ENCODE measurements around the gene PRTN3. TPM values are rescaled to one million over a fixed set of nuclear protein-coding genes. Genes with fewer than 3 reads are reported as not detected.

PRTN3 gene
- total RNA-seq, 1 experiment from 2014 or later, result not detected

DNA sequence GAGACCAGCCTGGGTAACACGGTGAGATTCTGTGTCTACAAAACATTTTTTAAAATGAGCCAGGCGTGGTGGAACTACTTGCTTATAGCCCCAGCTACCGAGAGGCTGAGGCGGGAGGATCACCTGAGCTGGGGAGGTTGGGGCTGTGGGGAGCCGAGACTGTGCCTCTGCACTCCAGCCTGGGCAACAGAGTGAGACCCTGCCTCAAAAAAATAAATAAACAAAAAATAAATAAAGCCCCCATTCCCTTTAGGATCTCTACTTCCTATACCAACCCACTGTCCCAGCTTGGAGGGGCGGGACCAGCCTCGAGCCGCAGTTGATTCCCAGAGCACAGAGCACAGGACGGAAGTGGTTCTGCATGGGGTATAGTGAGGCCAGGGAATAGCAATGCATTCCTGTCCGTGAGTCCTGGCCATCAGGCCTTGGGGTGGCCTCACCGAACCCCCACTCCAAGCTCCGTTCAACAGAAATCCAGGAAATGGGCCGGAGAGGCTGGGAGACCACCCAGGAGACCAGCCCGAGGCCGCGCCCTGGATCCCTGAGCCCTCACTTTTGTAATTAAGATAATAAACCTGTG lies 48.4 kb upstream of the PRTN3 start:
- H3K79me2 ChIP-seq (ENCODE audit: low read depth), result no peaks in the 10 kb centered on the region
- H3K9me2 ChIP-seq (ENCODE audit: insufficient read depth), result no peaks in the 10 kb centered on the region
- no peak for TF ChIP-seq EZH2 (IDR thresholded peaks at IDR 0.05; ENCODE audit: low read depth)
- TF ChIP-seq, protein P1, sequence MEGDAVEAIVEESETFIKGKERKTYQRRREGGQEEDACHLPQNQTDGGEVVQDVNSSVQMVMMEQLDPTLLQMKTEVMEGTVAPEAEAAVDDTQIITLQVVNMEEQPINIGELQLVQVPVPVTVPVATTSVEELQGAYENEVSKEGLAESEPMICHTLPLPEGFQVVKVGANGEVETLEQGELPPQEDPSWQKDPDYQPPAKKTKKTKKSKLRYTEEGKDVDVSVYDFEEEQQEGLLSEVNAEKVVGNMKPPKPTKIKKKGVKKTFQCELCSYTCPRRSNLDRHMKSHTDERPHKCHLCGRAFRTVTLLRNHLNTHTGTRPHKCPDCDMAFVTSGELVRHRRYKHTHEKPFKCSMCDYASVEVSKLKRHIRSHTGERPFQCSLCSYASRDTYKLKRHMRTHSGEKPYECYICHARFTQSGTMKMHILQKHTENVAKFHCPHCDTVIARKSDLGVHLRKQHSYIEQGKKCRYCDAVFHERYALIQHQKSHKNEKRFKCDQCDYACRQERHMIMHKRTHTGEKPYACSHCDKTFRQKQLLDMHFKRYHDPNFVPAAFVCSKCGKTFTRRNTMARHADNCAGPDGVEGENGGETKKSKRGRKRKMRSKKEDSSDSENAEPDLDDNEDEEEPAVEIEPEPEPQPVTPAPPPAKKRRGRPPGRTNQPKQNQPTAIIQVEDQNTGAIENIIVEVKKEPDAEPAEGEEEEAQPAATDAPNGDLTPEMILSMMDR (conservative IDR thresholded peaks at IDR 0.05), result no peak
- no peak overlapping the region for H3K4me2 ChIP-seq
- intact Hi-C loops (cut with micrococcal nuclease; ENCODE audit: unreplicated experiment), result no loop called here
- no peak for DNase-seq
- H2AFZ ChIP-seq, result no peak overlapping the region
- H3F3A ChIP-seq (ENCODE audit: insufficient read depth, low read depth), result no peaks in the 10 kb centered on the region
- H3K4me3 ChIP-seq, result no peak overlapping the region
- no peaks in the 10 kb centered on the region for H4K20me1 ChIP-seq (ENCODE audit: insufficient read depth)
- H3K36me3 ChIP-seq (ENCODE audit: low read depth), result no peaks in the 10 kb centered on the region
- H3K27ac ChIP-seq, result no peak overlapping the region
- no TSS peak for BruUV-seq (replicated peaks)
- no peaks in the 10 kb centered on the region for H3K9me3 ChIP-seq (ENCODE audit: insufficient read depth, low read depth)
- ChIA-PET CTCF (interaction anchor here (0.6 kb wide), 1 partner anchor 85 kb away, joined by 4 read pairs; no protein-coding TSS in a partner anchor), POLR2A (ENCODE audit: unreplicated experiment) (no interaction called here)
- no peaks in the 10 kb centered on the region for H3K4me1 ChIP-seq (replicated peaks; ENCODE audit: insufficient read depth)
- no peaks in the 10 kb centered on the region for H3K27me3 ChIP-seq (ENCODE audit: insufficient read depth, low read depth)

DNA sequence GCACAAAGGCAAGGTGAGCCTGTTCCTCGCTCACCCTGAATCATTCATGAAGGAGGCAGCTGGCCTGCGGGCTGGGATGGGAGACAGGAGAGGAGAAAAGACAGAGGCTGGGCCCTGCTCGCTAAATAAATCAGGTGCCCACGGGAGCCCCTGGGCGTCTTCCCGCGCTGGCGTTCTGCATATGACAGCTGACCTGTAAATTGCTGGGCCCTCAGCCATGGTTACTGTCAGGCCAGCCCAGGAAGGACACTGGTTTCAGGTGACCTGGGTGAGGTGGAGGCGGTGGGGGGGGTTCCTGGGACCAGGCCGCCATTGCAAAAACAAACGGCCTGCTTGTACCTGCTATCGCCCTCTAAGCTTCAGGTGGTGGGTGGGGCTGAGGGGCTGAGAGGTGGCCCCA lies 47.0 kb upstream of the PRTN3 start:
- H3K9me3 ChIP-seq (ENCODE audit: insufficient read depth, low read depth), result no peaks in the 10 kb centered on the region
- TF ChIP-seq EZH2 (IDR thresholded peaks at IDR 0.05; ENCODE audit: low read depth), result no peak
- TF ChIP-seq, protein P1 (conservative IDR thresholded peaks at IDR 0.05), result no peak
- no peaks in the 10 kb centered on the region for H3K36me3 ChIP-seq (ENCODE audit: low read depth)
- H3K27me3 ChIP-seq (ENCODE audit: insufficient read depth, low read depth), result no peaks in the 10 kb centered on the region
- no peaks in the 10 kb centered on the region for H3K4me1 ChIP-seq (replicated peaks; ENCODE audit: insufficient read depth)
- ChIA-PET CTCF (interaction anchor here (0.6 kb wide), 1 partner anchor 66 kb away, joined by 5 read pairs; no protein-coding TSS in a partner anchor), POLR2A (ENCODE audit: unreplicated experiment) (interaction anchor here (0.5 kb wide), 1 partner anchor 202 kb away, joined by 4 read pairs; no protein-coding TSS in a partner anchor)
- peaks cover 10% of the 10 kb centered on the region for H3K79me2 ChIP-seq (ENCODE audit: low read depth)
- H3F3A ChIP-seq (ENCODE audit: insufficient read depth, low read depth), result 0 out of 2 replicates have a peak, but pooled peaks cover 8% of the 10 kb centered on the region
- DNase-seq, result no peak
- H3K27ac ChIP-seq, result no peak overlapping the region
- peaks cover 9% of the 10 kb centered on the region for H4K20me1 ChIP-seq (ENCODE audit: insufficient read depth)
- no TSS peak for BruUV-seq (replicated peaks)
- H3K4me3 ChIP-seq, result no peak overlapping the region
- H2AFZ ChIP-seq, result no peak overlapping the region
- no peak overlapping the region for H3K4me2 ChIP-seq
- intact Hi-C loops (cut with micrococcal nuclease; ENCODE audit: unreplicated experiment), result no loop called here
- H3K9me2 ChIP-seq (ENCODE audit: insufficient read depth), result no peaks in the 10 kb centered on the region

DNA sequence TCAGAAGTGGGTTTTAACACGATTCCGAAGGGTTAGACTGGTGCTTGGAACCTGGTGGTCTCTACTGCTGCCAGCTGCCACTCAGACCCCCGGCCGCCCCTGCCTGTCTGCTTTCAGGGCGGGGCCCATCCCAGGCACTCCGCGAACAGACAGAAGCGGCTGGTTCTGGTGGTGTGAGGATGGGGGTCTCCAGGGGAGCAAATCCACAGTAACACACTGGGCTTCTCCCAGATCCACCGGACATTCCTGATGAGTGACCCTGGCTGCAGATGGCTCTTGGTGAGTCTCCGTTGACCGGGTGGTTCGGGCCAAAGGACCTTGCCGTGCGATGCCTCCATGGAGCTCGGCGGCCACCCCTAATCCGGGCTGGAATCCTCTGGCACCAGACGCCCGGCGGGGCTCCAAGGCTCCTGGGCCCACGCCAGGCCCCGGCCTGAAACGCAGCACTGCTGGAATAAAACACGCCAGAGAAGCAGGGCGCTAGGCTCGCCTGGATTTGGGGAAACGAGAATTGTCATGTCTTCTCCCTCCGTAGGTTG lies 45.7 kb upstream of the PRTN3 start:
- POLR2A ChIA-PET (ENCODE audit: unreplicated experiment), result no interaction called here
- Histone ChIP-seq H3K9me3 (ENCODE audit: insufficient read depth, low read depth) (no peaks in the 10 kb centered on the region), H3K4me1 (replicated peaks; ENCODE audit: insufficient read depth) (peaks cover 10% of the 10 kb centered on the region), H3K4me3 (no peak overlapping the region), H3K27me3 (ENCODE audit: insufficient read depth, low read depth) (no peaks in the 10 kb centered on the region), H2AFZ (no peak overlapping the region), H4K20me1 (ENCODE audit: insufficient read depth) (peaks cover 22% of the 10 kb centered on the region), H3K4me2 (no peak overlapping the region), H3K9me2 (ENCODE audit: insufficient read depth) (no peaks in the 10 kb centered on the region), H3K79me2 (ENCODE audit: low read depth) (peaks cover 23% of the 10 kb centered on the region), H3K36me3 (ENCODE audit: low read depth) (no peaks in the 10 kb centered on the region), H3K27ac (no peak overlapping the region), H3F3A (ENCODE audit: insufficient read depth, low read depth) (peaks cover 18% of the 10 kb centered on the region; the same call in 1 of the 2 replicates)
- intact Hi-C loops (cut with micrococcal nuclease; ENCODE audit: unreplicated experiment), result no loop called here
- CTCF ChIA-PET, result no interaction called here
- DNase-seq, result no peak
- TF ChIP-seq, protein P1 (conservative IDR thresholded peaks at IDR 0.05), result no peak
- no peak for TF ChIP-seq EZH2 (IDR thresholded peaks at IDR 0.05; ENCODE audit: low read depth)
- BruUV-seq (replicated peaks), result no TSS peak
